ENCODE measurements around the gene POLR3C. TPM values are rescaled to one million over a fixed set of nuclear protein-coding genes. Genes with fewer than 3 reads are reported as not detected.

POLR3C gene
- total RNA-seq, 1 donor from 2014 or later = 13.4 TPM

- DNase-seq = no peak
- no peaks in the 10 kb centered on the region for H3K36me3 ChIP-seq
- H3K9me3 ChIP-seq (replicated peaks) = no peaks in the 10 kb centered on the region
- no peak overlapping the region for H3K4me3 ChIP-seq
- H3K27me3 ChIP-seq (ENCODE audit: low read depth) = no peaks in the 10 kb centered on the region
- TF ChIP-seq, protein P1, sequence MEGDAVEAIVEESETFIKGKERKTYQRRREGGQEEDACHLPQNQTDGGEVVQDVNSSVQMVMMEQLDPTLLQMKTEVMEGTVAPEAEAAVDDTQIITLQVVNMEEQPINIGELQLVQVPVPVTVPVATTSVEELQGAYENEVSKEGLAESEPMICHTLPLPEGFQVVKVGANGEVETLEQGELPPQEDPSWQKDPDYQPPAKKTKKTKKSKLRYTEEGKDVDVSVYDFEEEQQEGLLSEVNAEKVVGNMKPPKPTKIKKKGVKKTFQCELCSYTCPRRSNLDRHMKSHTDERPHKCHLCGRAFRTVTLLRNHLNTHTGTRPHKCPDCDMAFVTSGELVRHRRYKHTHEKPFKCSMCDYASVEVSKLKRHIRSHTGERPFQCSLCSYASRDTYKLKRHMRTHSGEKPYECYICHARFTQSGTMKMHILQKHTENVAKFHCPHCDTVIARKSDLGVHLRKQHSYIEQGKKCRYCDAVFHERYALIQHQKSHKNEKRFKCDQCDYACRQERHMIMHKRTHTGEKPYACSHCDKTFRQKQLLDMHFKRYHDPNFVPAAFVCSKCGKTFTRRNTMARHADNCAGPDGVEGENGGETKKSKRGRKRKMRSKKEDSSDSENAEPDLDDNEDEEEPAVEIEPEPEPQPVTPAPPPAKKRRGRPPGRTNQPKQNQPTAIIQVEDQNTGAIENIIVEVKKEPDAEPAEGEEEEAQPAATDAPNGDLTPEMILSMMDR (IDR thresholded peaks at IDR 0.05; ENCODE audit: borderline replicate concordance) = no peak
- intact Hi-C loops (cut with micrococcal nuclease) = no loop called here
- H3K4me1 ChIP-seq = peaks cover 58% of the 10 kb centered on the region
- no peak overlapping the region for H3K27ac ChIP-seq (replicated peaks)
Measured at GRCh38 chr1:145887631-145888030, 63.6 kb downstream of the POLR3C start.

GRCh38 chr1:145889722-145890121 is 65.7 kb downstream of the POLR3C start:
- peaks cover 65% of the 10 kb centered on the region for H3K4me1 ChIP-seq
- no peaks in the 10 kb centered on the region for H3K27me3 ChIP-seq (ENCODE audit: low read depth)
- H3K4me3 ChIP-seq = no peak overlapping the region
- intact Hi-C loops (cut with micrococcal nuclease) = loop anchor here (10.0 kb wide), 1 partner anchor 125 kb away; no protein-coding TSS in a partner anchor
- no peaks in the 10 kb centered on the region for H3K36me3 ChIP-seq
- TF ChIP-seq, protein P1 (IDR thresholded peaks at IDR 0.05; ENCODE audit: borderline replicate concordance) = no peak
- peak overlapping the region; percentile 87 for H3K27ac ChIP-seq (replicated peaks)
- no peak for DNase-seq
- no peaks in the 10 kb centered on the region for H3K9me3 ChIP-seq (replicated peaks)

GRCh38 chr1:145891143-145891542 is 67.1 kb downstream of the POLR3C start:
- Histone ChIP-seq H3K4me1 (peaks cover 53% of the 10 kb centered on the region), H3K4me3 (peak overlapping the region; percentile 42), H3K9me3 (replicated peaks) (no peaks in the 10 kb centered on the region), H3K27me3 (ENCODE audit: low read depth) (no peaks in the 10 kb centered on the region), H3K27ac (replicated peaks) (peak overlapping the region; percentile 87), H3K36me3 (no peaks in the 10 kb centered on the region)
- intact Hi-C loops (cut with micrococcal nuclease) = loop anchor here (10.0 kb wide), 1 partner anchor 124 kb away; no protein-coding TSS in a partner anchor
- TF ChIP-seq, protein P1 (IDR thresholded peaks at IDR 0.05; ENCODE audit: borderline replicate concordance) = no peak
- DNase-seq = no peak

DNA sequence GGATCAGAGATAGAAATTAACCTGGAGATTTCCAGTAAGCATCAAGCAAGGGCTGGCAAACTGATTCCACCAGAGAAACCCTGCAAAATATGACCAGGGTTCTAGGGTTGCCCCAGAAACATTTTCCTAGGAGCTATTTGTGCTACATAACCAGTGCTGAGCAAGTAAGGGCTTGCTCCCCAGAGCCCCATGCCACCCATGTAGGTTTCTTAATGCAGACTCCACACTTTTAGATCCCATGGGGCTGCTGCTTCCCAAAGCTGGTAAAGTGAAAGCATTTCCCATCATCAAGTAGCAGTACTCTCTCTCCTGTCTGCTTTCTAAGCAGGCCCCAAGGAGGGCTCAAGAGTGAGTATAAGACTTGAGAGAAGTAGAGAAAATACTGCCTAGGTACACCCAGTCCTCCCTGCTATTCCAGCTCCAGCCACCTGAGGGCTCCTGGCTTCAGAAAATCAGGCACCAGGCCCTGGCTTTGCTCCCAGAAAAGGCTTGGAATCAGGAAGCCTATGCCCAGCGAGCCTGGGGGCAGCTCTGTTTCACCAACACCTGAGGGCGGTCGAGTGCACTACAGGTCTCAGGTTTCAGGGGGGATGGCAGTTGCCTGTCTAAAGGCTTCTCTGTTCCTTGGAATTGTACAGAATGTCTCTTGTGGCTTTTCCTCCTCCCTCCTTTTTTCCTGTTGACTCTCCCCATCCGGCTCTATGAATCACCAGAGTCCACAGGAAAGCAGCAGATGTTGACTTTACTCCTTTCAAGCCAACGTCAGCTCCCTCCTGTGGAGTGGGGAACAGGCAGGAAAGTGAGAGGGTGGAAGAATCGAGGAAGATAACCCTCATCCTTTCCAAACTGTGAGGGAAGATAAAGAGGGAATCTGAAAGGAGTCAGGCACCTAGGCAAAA is 67.8 kb downstream of the POLR3C start:
- Histone ChIP-seq H3K27ac (replicated peaks) (peak overlapping the region; percentile 87), H3K4me3 (peak overlapping the region; percentile 42), H3K4me1 (peaks cover 48% of the 10 kb centered on the region), H3K27me3 (ENCODE audit: low read depth) (no peaks in the 10 kb centered on the region), H3K36me3 (no peaks in the 10 kb centered on the region), H3K9me3 (replicated peaks) (no peaks in the 10 kb centered on the region)
- TF ChIP-seq, protein P1 (IDR thresholded peaks at IDR 0.05; ENCODE audit: borderline replicate concordance) = peak; percentile 98
- peak; percentile 89 for DNase-seq
- intact Hi-C loops (cut with micrococcal nuclease) = loop anchor here (10.0 kb wide), 1 partner anchor 123 kb away; no protein-coding TSS in a partner anchor

- DNase-seq = no peak
- intact Hi-C loops (cut with micrococcal nuclease) = loop anchor here (10.0 kb wide), 1 partner anchor 122 kb away; no protein-coding TSS in a partner anchor
Measured at GRCh38 chr1:145892486-145893087, 68.6 kb downstream of the POLR3C start.

More at GRCh38 chr1:145892486-145893087, 68.6 kb downstream of the POLR3C start:
- Histone ChIP-seq H3K27me3 (ENCODE audit: low read depth) (no peaks in the 10 kb centered on the region), H3K4me1 (peaks cover 40% of the 10 kb centered on the region), H3K4me3 (peak overlapping the region; percentile 42), H3K9me3 (replicated peaks) (no peaks in the 10 kb centered on the region), H3K36me3 (no peaks in the 10 kb centered on the region), H3K27ac (replicated peaks) (peak overlapping the region; percentile 87)
- TF ChIP-seq, protein P1 (IDR thresholded peaks at IDR 0.05; ENCODE audit: borderline replicate concordance) = no peak

Data from left ventricle myocardium inferior (tissue), 1 donor.